Activated CD8-positive, alpha-beta memory T cell treated with anti-CD3 and anti-CD28 coated beads, Interleukin-2, amount 50 U/mL, for 48 hours (primary cell): ENCODE data around the gene TMEM132C.

Experiments used
- DNase-seq: peaks from one replicate; pipeline ENCODE4 v3.0.0-alpha.2; 2020

TMEM132C gene

DNA sequence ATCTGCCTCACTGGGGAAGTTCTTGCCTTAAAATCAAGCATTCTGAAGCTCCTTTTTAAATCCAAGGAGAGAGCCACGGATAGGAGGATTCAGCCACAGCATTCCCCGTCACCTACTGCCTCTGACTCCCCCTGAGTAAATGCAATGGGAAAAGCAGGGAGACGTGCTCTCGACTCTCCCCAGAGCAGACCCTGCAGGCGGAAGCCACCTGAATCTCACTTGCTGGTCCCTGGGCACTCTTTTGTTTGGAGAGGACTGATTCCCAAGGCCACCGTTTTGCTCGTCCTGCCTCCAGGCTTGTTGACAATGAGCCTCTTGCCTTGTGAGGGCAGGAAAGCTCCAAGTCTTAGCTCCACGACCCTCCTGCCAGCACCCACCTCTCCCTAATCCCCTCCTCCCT lies 352.3 kb downstream of the TMEM132C start:
- DNase-seq = no peak

DNA sequence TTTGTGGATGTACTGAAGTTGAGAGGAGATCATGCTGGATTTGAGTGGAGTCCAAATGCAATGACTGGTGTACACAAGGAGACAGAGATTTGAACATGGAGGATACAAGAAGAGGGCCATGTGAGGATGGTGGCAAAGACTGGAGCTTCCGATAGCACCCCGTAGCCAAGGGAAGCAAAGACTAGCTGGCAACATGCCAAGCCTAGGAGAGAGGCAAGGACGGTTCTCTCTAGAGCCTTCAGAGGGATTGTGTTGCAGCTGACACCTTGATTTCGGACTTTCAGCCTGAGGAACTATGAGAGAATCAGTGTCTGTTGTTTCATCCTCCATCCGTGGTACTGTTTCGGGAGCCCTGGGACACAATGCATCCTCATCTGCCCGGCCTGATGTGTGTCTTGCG lies 354.3 kb downstream of the TMEM132C start:
- DNase-seq = no peak

DNA sequence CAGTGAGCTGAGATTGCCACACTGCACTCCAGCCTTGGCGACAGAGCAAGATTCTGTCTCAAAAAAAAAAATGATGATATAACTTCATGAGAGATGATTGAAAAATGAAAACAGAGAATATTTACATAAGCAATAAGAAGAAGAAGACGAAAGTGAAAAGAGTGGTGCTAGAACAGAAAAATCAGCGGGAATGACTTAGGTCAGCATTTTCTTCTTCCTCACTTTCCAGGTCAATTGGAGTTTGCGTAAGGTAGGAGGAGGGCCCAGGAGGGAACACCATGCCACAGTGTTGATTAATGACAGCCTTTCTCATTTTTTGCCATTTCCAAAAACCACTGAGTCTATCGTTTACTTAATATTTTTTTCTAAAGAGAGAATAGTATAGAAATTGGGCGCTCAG lies 356.8 kb downstream of the TMEM132C start:
- no peak for DNase-seq

DNA sequence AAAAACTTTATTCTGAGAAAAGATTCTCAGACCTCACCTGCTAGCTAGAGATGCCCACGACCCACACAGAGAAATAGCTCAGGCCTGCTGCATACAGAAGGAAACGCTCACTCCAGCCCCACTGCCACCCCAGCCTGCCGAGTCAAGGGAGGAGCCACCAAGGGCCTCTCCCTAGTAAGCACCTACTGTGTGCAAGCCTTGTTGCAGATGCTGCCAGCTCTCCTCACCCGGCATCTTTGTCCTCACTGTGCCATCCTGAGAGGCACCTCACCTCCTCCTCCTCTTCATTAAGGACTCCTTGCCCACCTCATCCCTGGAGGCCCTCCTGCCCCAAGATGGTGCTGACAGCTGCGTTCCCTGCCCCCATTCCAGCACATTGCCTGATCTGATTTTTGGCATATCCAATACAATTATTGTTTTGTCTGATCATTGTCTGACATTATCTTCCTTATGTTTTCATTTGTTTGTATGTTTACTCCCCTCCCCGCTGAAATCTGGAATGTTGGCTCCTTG lies 359.9 kb downstream of the TMEM132C start:
- no peak for DNase-seq

DNA sequence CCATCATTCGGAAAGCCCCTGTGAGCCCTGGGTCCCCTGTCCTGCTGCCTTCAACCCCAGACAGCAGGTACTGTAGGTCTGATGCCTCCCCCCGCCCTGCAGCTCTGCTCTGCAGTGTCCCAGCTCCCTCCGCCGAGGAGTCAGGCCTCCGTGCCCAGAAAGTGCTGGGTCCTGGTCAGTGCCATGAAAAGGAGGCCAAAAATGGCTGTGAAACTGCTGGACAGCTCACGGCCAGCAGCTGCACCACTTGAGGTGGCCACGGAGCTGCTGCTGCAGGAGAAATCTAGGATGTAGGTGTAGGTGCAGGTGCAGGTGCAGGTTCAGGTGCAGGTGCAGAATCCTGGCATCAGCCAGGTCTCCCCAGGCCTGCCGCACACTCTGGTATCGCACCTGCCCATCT lies 360.7 kb downstream of the TMEM132C start:
- DNase-seq = no peak

DNA sequence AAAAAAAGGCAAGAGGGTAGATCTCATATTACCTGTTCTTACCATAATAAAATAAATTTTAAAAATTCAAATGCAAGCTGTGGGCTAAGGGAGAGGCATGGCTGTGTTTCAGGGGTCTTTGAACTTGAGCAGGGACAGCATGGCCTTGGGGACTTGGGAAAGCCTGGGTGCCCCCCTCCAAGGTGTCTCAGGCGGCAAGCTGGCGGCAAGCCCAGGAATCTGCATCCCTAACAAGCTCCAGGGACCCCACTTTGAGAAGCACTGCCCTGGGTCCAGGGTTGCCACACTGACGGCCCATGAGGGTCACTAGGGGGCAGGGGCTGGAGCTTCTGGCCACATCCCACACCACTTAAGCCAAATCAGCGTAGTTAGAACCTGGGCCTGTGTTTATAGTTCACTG lies 363.0 kb downstream of the TMEM132C start:
- no peak for DNase-seq

DNA sequence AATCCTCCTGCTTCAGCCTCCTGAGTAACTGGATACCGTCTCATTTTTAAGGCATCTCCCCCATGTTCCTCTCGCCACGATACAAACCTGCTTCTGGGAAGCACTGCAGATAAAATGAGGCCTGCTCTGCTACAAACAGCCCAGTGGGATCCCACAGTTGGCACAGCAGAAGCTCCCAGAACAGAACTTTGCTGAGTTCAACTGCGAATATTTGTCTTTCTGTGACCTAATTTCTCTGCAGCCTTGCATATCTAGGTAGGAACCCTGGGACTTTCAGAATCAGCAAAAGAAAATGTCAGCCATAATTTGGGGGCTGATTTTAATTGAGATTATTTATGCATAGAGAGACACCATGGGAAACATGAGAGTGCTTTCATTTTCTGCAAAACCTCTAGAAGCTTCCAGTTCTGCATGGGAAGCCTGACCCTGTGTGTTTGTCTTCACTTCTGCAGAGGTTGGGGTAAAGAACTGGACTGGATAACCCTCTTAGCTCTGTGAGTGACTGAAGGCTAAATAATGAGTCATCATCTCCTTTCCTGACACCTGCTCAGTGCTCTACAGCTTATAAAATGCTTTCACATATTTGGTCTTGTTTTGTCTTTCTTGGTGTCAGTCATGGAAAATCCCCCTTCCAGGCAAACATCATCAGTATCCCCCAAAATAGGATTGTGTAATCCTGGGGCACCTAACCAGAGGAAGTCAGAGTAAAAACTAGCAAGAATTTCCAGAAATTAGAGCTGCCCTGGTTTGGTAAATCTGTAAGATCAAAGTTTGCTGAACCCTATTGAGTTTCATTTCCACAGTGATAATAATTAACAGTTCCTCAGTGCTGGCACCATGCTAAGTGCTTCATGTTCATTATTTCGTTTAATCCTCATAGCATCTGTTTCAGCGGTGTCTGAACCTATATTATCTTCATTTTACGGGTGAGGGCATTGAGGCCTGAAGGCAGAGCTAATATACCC lies 371.0 kb downstream of the TMEM132C start:
- no peak for DNase-seq

DNA sequence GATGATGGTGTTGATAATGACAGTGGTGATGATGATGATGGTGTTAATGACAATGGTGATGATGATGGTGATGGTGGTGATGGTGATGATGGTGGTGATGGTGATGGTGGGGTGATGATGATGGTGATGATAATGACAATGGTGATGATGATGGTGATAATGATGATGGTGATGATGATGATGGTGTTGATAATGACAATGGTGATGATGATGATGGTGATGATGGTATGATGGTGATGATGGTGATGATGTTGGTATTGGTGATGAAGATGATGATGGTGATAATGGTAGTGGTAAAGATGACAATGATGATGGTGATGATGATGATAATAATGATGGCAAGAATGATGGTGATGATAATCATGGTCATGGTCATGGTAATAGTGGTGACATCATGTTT lies 372.1 kb downstream of the TMEM132C start:
- no peak for DNase-seq

DNA sequence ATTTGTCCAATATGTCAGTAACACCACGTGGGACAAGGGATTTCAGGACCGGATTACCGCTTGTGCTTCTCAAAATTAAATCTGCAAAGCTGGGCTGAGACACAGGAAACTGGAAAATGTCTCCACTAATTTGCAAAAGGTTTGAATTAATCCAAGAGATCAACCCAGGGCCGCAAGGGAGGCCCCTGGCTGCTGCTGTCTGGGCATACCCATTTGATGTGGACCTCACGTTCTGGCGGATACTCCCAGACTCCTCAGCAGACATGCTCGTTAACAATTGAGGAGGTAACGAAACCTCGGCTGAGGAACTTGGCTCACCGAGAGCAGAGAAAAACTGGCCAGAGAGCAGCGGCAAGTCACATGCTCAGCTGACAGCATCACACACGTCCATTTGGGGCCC lies 376.2 kb downstream of the TMEM132C start:
- DNase-seq = no peak

DNA sequence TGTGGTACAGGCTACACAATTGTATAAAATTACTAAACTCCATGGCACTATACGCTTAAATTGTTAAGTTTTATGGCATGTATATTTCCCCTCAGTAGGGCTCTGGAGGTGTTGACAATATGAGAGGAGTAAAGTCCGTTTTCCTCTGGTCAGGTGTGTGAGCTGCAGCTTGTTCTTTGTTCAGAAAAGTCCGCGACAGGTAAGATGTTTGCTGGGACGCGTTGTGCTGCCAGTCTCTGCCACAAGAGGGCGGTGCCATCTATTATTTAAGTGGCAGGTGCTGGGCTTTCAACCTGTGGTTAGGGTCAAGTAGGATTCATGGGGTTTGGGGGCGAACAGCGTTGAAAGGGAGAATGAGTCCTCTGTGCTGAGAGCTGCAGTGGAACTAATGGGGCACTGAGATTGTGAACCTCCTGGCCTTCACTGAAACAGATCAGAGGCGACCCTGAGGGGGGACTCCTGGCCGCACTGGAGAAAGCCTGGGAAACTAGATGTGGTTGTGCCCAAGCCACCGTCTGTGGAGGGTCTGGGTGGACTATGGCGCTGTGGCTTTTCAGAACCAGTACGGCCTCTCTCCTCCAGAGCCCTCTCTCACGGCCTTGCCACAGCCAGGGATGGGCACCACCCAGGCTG lies 377.8 kb downstream of the TMEM132C start:
- peak; percentile 65 for DNase-seq

DNA sequence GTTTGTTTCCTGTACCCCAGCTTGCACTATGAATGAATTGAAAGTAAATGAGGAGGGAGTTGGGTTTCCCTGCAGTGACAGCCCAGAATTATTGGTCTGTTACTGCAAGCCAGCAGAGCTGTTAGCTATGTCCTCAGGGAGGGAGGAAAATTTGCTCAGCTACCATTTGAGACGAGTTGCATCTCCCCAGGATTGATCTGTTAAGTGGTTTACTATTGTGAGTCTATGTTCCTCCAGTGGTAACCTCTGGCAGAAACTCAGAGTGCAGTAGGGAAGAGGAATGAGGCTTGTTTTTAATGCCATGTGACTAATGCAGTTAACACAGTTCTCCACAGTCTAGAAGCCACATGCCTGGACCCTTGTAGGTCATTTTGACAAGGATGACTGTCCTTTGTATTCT lies 382.9 kb downstream of the TMEM132C start:
- DNase-seq = no peak

DNA sequence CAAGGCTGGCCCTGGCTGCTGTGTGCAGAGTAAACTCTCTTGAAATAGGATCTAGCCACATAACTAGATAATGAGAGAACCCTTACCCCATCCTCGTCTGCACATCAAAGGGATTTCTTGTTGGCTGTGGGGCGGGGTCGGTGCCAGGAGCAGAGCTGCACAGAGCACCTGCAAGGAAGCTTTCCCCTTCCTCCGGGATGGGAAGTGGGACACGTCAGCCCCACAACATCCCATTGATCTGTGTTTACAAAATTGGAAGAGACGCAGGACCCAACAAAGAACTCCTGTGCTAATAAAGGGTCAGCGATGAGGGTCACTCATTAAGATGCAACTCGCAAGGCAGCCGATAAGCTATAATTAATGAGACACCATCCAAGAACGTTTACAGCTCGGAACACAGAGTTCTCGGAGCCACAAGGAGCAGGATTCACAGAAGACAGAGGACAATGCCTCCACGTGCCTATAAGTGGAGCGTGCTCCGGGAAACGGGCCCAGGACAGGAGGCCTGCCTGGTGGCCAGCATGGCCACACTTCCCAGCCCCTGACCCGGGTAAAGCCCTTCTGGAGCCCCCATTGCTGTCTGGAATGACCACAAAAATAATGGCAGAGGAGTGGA lies 385.3 kb downstream of the TMEM132C start:
- no peak for DNase-seq

DNA sequence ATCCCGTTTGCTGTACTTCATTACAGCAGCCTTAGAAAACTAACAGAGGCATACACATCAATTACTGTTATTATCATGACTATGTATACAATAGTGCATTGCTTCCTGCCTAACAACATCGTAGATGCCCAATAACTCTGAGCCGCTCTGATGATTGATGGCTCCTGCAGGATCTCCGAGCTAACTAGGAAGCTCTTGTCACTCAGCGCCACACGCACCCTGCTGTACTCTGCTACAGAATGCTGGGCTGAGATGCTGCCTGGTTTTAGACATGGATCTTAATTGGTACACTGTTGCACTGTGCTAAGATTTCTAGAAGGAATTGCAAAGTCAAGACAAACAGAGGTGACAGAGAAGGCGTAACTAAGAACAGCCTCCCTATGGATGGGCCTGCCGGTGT lies 387.5 kb downstream of the TMEM132C start:
- no peak for DNase-seq

DNA sequence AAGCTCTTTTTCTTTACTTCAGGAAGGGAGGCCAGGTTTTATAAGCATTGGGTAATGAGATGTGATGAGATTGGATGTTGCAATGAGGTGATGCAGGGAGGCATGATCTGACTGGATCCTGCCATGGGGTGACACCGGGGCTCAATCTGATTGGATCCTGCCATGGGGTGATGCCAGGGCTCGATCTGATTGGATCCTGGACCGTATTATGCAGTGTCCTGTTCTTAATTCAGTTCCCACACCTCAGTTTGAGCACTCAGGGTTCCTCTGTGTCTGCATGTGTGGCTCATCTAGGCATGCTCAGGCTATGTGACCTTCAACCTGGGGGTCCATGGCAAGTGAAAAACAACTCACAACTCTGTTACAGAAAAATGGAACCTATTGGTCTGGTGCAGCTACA lies 390.4 kb downstream of the TMEM132C start:
- no peak for DNase-seq

DNA sequence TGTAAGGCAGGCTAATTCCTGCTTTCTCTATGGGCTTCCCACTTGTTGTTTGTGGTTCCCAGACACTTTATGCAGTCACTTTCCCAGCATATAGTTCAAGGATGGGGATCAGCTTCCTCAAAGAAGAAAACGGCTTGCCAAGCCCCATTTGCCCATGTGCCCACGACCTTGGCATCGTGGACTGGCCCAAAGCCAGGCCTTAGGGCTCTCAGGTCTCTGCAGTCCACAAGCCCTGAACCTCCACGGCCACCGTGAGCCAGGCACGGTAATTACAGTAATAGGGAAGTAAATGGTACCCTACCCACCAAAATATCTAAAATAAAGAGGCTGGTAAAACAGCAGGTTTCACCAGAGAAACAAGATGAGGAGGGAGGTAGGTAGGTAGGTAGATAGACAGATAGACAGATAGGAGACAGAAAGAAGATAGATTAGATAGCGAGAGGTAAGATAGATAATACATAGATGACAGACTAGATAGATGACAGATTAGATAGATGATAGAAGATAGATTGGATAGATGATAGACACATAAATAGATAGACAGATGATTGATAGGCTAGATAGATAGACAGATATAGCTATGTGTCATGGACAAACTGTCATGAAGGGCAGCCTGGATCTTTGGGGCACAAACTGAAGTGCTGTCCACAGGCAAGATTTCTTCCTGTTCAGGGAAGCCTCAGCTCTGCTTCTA lies 393.7 kb downstream of the TMEM132C start:
- DNase-seq = no peak

DNA sequence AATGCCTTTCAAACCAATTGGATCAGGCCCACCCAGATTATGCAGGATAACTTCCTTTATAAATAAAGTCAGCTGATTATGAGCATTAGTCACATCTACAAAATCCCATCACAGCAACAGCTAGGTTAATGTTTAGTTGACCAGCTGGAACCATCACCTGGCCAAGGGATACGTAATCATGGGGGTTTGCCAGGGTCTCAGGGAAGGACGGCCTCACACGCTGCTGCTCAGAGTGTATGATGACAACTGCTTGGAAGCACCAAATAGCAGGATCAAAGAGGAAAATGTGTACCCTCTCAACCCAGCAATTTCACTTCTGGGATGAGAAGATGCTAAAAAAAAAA lies 394.2 kb downstream of the TMEM132C start:
- no peak for DNase-seq

DNA sequence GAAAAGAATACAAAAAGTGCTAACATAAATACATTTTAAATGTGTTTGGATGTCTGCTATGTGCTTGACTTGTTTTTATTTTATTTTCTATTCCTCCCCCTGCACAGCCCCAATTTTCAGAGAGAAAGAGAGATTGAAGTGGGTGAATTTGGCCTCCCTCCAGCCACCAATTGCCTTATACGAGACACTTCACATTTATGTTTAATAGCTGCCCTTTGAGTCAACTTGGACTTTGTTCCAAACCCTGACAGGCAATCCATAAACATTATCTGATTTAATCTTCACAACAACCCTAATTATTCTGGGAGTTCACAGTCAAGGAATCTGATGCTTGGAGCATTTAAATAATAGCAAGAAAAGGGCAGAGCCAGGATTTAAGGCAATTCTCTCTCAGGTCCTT lies 395.1 kb downstream of the TMEM132C start:
- no peak for DNase-seq

DNA sequence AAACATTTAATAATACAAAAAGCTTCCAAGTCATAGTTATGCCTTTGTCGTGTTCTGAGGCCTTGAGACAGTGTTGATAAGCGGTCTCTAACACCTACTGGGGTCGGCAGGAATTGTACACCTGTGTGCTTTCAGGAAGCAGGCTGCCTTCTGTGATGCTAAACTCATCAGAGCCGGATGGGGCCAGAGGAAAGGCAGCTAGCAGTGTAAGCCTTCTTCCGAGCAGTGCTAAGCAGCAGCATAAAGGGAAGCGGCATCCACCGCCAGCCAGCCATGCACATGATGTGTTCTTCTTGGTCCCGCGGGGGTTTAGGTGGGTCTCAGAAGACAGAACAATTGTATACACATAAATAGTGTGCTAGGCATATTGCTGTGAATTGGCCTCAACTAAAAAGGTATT lies 397.5 kb downstream of the TMEM132C start:
- DNase-seq = no peak

DNA sequence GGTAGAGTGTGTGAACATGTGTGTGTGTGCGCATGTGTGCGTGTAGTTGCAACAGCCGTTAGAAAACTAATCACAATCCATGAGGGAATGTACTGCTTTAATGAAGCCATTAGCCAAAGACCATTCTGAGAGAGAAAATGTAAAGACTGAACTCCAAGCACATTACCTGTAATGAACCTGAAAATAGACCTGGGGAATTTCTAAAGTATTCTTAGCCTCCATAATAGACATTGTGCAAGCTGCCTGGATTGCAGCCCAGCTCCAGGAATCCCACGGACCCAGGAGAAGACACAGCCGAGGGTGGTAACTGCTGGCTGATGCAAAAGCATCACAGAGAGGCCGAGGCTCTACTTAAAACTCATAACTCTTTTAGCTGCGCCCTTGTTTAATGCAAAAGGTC lies 400.2 kb downstream of the TMEM132C start:
- DNase-seq = no peak

DNA sequence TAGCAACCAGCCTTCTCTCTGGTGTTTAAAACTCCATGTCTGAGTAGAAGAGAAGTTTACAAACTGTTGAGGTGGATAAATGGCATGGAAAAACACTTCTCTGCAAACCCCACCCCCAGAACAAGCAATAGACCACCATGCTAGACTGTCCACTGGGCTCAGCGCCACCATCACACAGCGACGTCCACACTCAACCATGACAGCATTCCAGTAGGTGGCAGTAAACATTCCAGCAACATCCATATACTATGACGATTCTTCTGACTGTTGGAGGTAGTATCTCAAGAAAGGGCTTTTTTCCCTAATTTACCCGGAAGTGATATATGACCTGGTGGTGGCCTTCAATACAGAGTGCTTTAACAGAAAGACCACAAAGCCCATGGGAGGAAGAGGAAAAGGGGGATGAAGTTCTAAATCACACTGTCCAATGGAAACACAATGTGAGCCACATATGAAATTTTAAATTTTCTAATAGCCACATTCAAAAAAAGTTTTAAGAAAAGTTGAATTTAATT lies 404.6 kb downstream of the TMEM132C start:
- no peak for DNase-seq

DNA sequence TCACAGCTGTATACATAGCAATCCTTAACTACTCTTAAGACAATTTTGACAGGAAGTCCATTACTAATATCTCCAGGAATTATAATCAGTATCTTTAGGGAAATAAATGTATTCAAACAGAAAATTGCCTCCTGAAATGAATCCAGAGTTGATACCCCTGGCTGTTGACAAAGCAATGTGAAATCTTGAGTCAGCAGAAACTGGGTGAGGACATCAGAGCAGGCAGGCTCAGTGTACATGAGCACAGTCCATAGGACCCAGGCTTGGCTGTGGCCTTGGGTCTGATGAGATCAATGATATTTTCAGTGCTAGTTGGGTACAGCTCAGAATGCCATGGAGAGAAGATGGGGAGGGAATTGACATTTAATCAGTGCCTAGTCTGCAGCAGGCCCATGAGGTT lies 405.5 kb downstream of the TMEM132C start:
- no peak for DNase-seq

DNA sequence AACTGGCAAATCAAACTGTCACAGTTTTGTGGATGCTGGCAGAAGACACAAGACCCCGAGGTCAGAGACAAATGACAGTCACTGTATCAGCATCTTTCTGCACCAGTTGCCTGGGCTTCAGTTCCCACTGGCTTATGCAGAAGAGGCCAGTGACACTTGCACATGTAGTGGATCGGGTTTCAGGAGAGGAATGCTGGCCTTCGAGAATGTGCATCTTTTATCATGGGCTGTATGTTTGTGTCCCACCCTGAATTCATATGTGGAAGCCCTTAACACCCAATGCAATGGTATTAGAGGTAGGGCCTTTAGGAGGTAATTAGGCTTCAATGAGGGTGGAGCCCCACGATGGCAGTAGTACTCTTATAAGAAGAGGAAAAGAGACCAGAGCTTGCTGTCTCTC lies 405.9 kb downstream of the TMEM132C start:
- DNase-seq = no peak

DNA sequence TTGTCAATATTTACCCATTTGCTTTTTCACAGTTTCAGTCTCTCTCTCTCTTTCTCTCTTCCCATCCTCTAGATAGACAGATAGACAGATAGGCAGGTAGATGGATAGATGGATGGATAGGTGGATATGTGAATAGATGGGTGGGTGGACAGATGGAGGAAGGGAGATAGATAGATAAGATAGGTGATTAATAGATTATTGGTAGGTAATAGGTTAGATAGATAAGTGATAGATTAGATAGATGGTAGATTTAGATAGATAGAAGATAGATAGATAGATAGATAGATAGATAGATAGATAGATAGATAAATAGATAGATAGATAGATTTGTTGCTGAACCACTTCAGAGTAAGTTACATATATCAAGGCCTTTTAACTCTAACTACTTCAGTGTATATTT lies 408.6 kb downstream of the TMEM132C start:
- DNase-seq = no peak
